ENCODE data around the gene PITPNB.

The PITPNB gene

DNA sequence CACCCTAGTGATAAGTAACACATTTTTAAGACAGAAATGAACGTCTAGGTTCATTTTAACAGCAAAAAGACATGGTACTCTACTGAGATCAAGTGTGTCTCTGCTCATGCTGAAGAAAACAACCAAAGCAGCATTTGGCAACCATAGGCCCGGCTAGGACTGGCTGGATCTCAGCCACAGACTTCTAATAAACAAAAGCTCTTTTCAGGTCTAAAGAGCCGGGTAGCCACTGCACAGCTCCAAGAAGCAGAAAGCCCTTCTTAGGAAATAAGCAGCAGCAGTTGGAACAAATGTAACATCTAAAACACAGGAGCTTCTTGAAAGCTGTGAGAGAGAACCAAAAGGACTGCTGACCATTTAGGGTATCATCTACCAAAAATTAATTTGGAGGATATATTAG, 37.6 kb downstream of the PITPNB start:
- Histone ChIP-seq H4K20me1 (ENCODE audit: control insufficient read depth, insufficient read depth, low read depth, low read length) (peaks cover 24% of the 10 kb centered on the region; the same call in 1 of the 2 replicates), H3K9me2 (replicated peaks; ENCODE audit: control insufficient read depth, low read length) (no peaks in the 10 kb centered on the region), H3K4me1 (ENCODE audit: control insufficient read depth, low read length) (0 out of 2 replicates have a peak, but pooled peaks cover 3% of the 10 kb centered on the region), H3K4me2 (ENCODE audit: low read length) (no peak overlapping the region), H3K27me3 (ENCODE audit: control insufficient read depth, low read length) (no peaks in the 10 kb centered on the region), H3K36me3 (ENCODE audit: control insufficient read depth, low read length) (peaks cover 66% of the 10 kb centered on the region), H3F3A (ENCODE audit: control insufficient read depth, insufficient read depth) (peaks cover 19% of the 10 kb centered on the region), H3K27ac (ENCODE audit: low read depth, low read length) (no peak overlapping the region), H3K79me2 (ENCODE audit: control insufficient read depth, low read length) (peaks cover 54% of the 10 kb centered on the region), H3K9me3 (ENCODE audit: control insufficient read depth, insufficient read depth, low read length) (no peaks in the 10 kb centered on the region), H3K4me3 (ENCODE audit: low read length) (no peak overlapping the region)
- no peak for TF ChIP-seq CTCF (IDR thresholded peaks at IDR 0.05; ENCODE audit: low read depth, low read length, poor library complexity, severe bottlenecking)
- no peak for TF ChIP-seq EZH2phosphoT487 (IDR thresholded peaks at IDR 0.05; ENCODE audit: borderline replicate concordance, low read length)

- H3K27ac ChIP-seq (ENCODE audit: low read depth, low read length): no peak overlapping the region
- TF ChIP-seq CTCF (IDR thresholded peaks at IDR 0.05; ENCODE audit: low read depth, low read length, poor library complexity, severe bottlenecking) (peak; percentile 68), EZH2phosphoT487 (IDR thresholded peaks at IDR 0.05; ENCODE audit: borderline replicate concordance, low read length) (no peak)
Measured at GRCh38 chr22:27880778-27881394, 38.2 kb downstream of the PITPNB start.

DNA sequence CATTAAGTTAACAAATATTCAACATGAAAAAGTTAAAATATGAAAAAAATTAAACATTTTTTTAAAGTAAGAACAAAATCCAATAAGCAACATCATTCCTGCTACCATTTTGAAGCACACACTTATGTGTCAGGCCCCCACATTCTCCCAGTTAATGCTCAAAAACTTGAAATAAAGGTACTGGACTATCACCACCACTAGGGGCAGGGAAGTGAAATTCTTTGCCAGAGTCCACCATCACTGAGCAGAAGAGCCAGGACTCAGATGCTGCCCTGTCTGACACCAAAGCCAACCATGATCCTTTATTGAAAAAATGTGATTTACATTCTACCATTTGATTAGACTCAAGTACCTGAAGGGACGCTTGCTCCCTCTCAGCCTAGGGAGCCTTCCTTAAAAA, 39.1 kb downstream of the PITPNB start:
- Histone ChIP-seq H3K9me2 (replicated peaks; ENCODE audit: control insufficient read depth, low read length) (no peaks in the 10 kb centered on the region), H3K4me1 (ENCODE audit: control insufficient read depth, low read length) (0 out of 2 replicates have a peak, but pooled peaks cover 3% of the 10 kb centered on the region), H4K20me1 (ENCODE audit: control insufficient read depth, insufficient read depth, low read depth, low read length) (peaks cover 17% of the 10 kb centered on the region; the same call in 1 of the 2 replicates), H3K79me2 (ENCODE audit: control insufficient read depth, low read length) (peaks cover 61% of the 10 kb centered on the region), H3K27ac (ENCODE audit: low read depth, low read length) (no peak overlapping the region), H3K4me2 (ENCODE audit: low read length) (no peak overlapping the region), H3K36me3 (ENCODE audit: control insufficient read depth, low read length) (peaks cover 66% of the 10 kb centered on the region), H3K27me3 (ENCODE audit: control insufficient read depth, low read length) (no peaks in the 10 kb centered on the region), H3K4me3 (ENCODE audit: low read length) (no peak overlapping the region), H3F3A (ENCODE audit: control insufficient read depth, insufficient read depth) (peaks cover 15% of the 10 kb centered on the region), H3K9me3 (ENCODE audit: control insufficient read depth, insufficient read depth, low read length) (no peaks in the 10 kb centered on the region)
- TF ChIP-seq CTCF (IDR thresholded peaks at IDR 0.05; ENCODE audit: low read depth, low read length, poor library complexity, severe bottlenecking) (peak; percentile 40), EZH2phosphoT487 (IDR thresholded peaks at IDR 0.05; ENCODE audit: borderline replicate concordance, low read length) (no peak)

More at GRCh38 chr22:27880778-27881394, 38.2 kb downstream of the PITPNB start:
- Histone ChIP-seq H3K36me3 (ENCODE audit: control insufficient read depth, low read length) (peaks cover 66% of the 10 kb centered on the region), H3K9me3 (ENCODE audit: control insufficient read depth, insufficient read depth, low read length) (no peaks in the 10 kb centered on the region), H3K79me2 (ENCODE audit: control insufficient read depth, low read length) (peaks cover 54% of the 10 kb centered on the region), H3K27me3 (ENCODE audit: control insufficient read depth, low read length) (no peaks in the 10 kb centered on the region), H3K4me2 (ENCODE audit: low read length) (no peak overlapping the region), H3K4me3 (ENCODE audit: low read length) (no peak overlapping the region), H4K20me1 (ENCODE audit: control insufficient read depth, insufficient read depth, low read depth, low read length) (peaks cover 18% of the 10 kb centered on the region; the same call in 1 of the 2 replicates), H3F3A (ENCODE audit: control insufficient read depth, insufficient read depth) (peaks cover 19% of the 10 kb centered on the region), H3K9me2 (replicated peaks; ENCODE audit: control insufficient read depth, low read length) (no peaks in the 10 kb centered on the region), H3K4me1 (ENCODE audit: control insufficient read depth, low read length) (0 out of 2 replicates have a peak, but pooled peaks cover 3% of the 10 kb centered on the region)
